Suppressor macrophage treated with lipopolysaccharide for 4 hours (primary cell): ENCODE results near the gene CARM1.
A peak's percentile ranks its signal among the peaks of the same experiment; 100 is the strongest.
"Not testable (repeated sequence)": the region's sequence is repeated elsewhere in the genome, so short reads cannot be mapped to it uniquely, and the experiment has no call there.

Source experiments
- DNase-seq: peaks from one replicate; pipeline ENCODE4 v3.0.0-alpha.2; 2020

Gene CARM1

GRCh38 chr19:10876459-10877240 lies 5.3 kb downstream of the CARM1 start:
- peak; percentile 94 for DNase-seq

DNA sequence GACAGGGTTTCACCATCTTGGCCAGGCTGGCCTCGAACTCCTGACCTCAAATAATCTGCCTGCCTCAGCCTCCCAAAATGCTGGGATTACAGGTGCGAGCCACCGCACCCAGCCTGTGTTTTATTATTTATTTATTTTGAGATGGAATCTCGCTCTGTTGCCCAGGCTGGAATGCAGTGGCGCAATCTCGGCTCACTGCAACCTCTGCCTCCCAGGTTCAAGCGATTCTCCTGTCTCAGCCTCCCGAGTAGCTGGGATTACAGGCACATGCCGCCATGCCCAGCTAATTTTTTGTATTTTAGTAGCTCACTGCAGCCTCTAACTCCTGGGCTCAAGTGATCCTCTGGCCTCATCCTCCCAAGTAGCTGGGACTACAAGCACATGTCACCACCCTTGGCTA lies 6.3 kb downstream of the CARM1 start:
- not testable (repeated sequence) for DNase-seq

DNA sequence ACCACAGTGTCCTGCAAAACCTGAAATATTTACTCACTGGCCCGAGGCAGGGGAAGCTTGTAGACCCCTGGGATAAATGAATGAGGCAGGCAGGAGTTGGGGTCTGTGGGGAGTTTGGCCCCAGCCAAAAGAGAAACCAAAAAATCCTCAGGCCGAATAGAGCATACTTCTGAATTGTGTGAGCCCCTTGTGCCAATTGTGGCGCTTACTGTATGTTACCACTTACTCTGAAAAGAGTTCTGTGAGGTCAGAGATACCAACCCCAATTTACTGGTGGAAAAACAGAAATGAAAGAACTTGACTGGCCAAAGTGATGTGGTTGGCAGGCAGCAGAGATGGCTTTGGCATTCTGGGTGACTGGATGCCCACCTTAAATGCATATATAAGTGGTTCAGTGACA lies 6.9 kb downstream of the CARM1 start:
- DNase-seq = peak; percentile 13

DNA sequence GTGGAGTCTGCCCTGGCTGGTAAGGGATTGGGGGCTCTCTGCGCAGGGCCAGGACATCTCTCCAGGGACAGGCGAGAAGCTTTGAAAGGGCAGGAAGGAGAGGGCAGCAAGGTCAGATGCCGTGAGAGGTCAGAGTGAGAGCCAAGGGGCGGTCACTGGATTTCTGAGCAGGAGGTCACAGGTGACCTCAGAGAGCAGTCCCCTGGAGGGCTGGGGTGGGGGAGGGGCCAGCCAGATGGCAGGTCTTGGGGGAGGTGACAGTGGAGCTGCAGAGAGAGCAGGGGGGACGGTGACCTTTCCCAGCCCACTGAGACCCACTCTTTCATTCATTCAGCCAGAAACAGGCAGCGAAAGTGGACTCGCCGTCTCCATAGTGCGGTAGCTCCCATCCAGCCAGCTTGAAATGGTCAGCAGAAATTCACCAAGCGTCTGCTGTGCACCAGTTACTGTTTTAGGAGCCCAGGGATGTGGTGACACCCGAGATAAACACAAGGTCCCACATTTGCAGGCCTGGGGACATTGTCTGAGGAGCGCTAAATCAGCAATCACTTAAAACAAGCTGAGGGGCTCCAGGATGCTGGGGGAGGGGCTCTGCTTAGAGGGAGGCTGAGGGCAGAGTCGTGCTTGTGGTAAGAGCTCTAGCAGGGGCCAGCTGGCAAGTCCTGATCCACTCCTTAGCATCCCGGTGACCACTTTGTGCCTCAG lies 10.2 kb downstream of the CARM1 start:
- DNase-seq = no peak

GRCh38 chr19:10882108-10882457 lies 10.7 kb downstream of the CARM1 start:
- no peak for DNase-seq

DNA sequence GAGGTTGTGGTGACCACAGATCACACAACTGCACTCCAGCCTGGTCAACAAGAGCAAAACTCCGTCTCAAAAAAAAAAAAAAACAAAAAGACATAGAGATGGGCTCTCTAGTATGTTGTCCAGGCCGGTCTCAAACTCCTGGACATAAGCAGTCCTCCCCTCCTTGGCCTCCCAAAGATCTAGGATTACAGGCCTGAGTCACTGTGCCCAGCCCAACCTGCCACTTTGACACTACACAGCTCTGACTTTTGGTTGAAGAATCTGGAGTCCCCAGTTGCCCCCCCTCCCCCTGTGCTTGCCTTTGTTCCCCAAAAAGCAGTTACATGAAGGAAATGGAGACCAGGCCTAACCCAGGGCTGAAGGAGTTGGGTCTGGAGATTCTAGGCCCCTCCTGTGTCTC lies 12.9 kb downstream of the CARM1 start:
- no peak for DNase-seq

DNA sequence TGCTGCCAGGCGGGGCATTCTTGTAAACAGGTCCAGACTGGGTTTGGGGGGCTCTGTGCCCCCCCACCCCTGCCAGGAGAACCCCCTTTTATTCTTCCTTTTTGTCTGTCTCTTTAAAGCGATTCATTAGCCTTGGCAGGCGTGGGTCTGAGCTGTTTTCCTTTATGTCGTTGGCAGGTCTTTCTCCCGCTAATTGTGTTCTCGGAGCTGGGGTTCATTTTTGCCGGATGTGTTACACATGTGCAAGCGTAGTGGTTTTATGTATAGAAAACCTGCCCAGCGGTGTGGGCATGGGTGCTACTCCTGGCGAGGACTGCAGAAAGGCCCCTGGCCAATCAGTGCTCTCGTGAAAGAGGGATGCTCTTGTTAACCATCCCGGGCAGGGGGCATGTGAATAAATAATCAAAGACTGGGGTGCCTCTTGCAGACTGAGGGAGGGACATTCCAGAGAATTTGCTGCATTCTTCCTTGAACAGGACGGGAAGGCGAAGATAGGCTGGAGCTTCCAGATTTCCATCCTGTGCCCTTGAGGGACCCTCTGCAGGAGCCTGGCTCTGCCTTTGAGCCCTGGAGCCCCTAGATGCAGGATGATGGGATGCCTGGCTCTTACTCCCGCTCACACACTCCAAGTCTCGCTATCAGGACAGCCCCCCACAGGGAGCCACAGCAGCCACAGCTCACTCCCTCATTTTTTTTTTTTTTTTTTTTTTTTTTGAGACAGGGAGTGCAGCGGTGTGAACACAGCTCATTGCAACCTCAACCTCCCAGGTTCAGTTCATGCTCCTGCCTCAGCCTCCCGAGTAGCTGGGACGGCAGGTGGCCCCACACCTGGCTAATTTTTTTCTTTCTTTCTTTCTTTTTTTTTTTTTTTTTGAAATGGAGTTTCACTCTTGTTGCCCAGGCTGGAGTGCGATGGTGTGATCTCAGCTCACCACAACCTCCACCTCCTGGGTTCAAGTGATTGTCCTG lies 14.1 kb downstream of the CARM1 start:
- DNase-seq = no peak

GRCh38 chr19:10887616-10888367 lies 16.4 kb downstream of the CARM1 start:
- no peak for DNase-seq

DNA sequence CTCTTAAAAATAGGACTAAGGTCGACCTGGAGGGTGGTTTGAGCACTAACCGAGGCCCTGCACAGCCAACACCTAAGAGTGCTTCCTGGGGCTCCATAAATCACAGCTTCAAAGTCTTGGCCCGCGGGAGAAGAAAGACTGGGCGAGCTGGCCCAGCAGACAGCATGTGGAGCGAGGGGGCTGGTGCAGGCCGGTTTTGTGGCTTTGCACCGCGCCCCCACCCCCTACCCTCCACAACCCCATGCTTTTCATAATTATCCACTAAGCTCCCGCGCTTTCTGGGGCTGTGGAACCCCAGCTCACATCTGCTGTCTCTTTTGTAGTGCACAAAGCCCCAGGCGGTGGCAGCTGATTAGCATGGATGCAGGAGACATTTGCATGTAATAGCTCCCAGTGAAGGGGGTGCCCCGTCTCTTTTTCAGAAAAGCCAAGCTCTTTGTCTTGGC lies 17.1 kb downstream of the CARM1 start:
- no peak for DNase-seq

- no peak for DNase-seq
These were observed 18.5 kb downstream of the CARM1 start for GRCh38 chr19:10889880-10890279.

GRCh38 chr19:10891405-10892086 lies 20.2 kb downstream of the CARM1 start:
- DNase-seq = no peak

DNA sequence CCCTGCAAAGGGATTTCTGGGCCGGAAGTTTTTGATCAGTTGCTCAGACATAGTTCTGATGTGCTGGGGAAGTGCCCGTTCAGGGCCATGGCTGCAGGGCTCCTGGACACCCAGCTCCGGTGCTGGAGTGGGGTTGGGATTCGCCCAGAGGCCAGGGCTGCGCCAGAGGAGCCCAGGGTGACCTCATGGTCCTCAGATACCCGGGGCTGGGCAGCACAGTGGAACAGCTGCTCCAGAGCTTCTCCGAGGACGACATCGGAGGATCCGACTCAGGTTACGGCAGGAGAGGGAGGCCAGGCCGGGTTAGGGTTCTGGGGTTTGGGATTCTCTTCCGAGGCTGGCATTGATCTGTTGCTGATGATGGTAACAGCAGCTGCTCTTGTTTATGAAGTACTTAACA lies 20.9 kb downstream of the CARM1 start:
- no peak for DNase-seq

DNA sequence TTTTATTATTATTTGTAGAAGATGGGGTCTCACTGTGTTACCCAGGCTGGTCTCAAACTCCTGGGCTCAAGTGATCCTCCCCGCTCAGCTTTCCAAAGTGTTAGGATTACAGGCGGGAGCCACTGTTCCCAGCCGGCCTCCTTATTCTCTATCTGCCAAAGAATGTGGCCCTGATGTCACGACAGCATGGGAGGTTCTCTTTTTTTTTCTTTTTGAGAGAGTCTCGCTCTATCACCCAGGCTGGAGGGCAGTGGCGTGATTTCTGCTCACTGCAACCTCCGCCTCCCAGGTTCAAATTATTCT lies 23.5 kb downstream of the CARM1 start:
- DNase-seq = no peak

DNA sequence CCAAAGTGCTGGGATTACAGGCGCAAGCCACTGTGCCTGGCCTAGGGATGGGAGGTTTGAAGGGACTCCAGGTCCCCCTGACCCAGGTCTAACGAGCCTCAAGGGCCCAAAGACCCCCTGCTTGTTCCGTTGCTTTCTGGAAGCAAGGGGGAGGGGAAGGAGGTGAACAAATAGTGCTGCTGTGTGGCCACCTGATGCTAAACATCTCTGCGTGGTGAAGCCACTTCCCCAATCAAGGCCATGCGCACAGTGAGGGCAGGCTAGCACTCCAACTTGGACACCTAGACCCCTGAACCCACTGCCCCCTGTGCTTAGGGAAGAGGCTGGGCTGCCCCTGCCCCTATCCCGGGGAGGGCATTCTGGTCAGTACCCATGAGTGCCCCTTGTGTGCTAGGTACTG lies 24.0 kb downstream of the CARM1 start:
- DNase-seq = no peak

DNA sequence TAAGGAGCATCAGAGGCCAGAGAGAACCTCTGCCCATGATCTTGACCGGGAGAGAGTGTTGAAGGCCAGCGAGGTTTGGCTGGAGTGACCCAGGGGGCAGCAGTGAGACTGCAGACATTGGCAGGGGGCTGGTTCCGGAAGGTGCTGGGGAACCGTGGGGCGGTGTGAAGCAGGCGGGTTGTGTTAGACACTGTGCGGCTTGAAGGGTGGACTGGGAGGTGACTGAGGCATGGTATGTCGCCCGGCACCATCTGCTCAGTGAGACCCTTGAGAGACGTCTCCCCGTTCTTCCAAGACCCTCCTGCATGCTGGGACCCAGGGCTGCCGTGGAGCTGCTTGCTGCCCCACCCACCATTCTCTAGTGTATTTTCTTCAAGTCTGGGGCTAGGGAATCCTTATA lies 24.6 kb downstream of the CARM1 start:
- no peak for DNase-seq

DNA sequence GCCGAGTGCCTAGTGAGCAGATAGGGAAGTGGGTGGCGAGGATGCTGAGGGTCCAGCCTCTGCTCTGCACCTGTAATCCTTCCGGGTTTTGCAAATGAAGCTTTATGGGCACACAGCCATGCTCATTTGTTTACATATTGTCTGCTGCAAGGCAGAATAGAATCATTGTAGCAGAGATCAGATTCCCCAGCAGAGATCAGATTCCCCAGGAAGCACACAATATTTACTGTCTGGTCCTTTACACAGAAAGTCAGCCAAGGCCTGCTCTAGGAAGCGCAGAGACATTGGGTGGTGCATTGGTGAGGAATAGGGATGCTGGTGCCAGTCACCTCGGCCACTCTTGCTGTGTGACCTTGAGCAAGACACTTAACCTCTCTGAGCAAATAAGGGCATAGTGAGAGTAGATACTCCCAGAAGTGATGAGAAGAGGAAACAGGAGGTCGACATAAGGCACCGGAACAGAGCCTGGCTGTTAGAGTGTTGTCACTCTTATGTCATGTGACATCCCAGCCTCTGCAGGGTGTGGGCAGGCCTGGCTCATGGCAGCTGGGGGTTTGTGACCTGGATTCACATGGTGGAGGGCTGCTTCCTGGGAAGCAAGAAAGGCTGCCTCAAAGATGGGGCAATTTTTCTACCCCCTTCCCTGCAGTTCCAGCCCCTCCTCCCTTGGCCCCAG lies 25.6 kb downstream of the CARM1 start:
- DNase-seq = peak; percentile 69

GRCh38 chr19:10898633-10899032 lies 27.3 kb downstream of the CARM1 start:
- no peak for DNase-seq

- no peak for DNase-seq
These were observed 27.8 kb downstream of the CARM1 start for GRCh38 chr19:10899151-10899653.

DNA sequence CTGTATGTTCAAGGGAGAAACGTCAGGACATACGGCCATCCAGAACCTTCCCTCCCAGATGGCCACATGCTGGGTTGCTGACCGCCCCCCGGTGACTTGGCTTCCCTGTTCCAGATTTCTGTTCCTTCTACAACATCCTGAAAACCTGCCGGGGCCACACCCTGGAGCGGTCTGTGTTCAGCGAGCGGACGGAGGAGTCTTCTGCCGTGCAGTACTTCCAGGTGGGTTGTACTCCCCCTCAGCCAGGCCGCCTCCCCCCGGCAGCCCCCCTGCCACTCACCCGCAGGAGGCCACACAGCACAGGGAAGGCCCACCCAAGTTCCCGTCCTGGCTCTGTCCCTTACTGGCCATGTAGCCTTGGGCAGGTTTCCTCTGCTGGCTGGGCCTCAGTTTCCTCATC lies 36.6 kb downstream of the CARM1 start:
- no peak for DNase-seq

- no peak for DNase-seq
These were observed 37.1 kb downstream of the CARM1 start for GRCh38 chr19:10908380-10908960.
